A673 (cell line): Measurements from ENCODE around the gene RIN2. TPM values are rescaled to one million over a fixed set of nuclear protein-coding genes. Genes with fewer than 3 reads are reported as not detected.

Experiments
- BruUV-seq: library from RNA; stranded (reverse); fragments of 400-500 nt; replicated peaks from 2 replicates; lab custom pipeline; 2021; lab: Mats Ljungman, UMichigan
- CTCF ChIA-PET: fragments of 300-600 bp; sonication (Branson Sonifier 250); formaldehyde crosslinking; loops from one replicate; lab custom pipeline; 2022; ENCODE audit warnings: antibody characterized with exemption; lab: Charles Lee
- POLR2A ChIA-PET: fragments of 300-600 bp; sonication (Branson Sonifier 250); formaldehyde crosslinking; loops from one replicate; lab custom pipeline; 2022; ENCODE audit warnings: antibody characterized with exemption; ENCODE audit not compliant: low non-redundant PET; lab: Charles Lee
- DNase-seq: peaks from one replicate; pipeline ENCODE4 v3.0.0-alpha.2; 2015; ENCODE audit warnings: low spot score
- H3K27ac ChIP-seq: fragments of 200-600 bp; sonication (generic); 2 replicates; pipeline ENCODE4 v1.5.1; 2016; ENCODE audit warnings: mixed run types, low read depth, mild to moderate bottlenecking, mixed read lengths, antibody characterized with exemption, low read length; ENCODE audit not compliant: poor library complexity, severe bottlenecking
- H3K27me3 ChIP-seq: fragments of 200-600 bp; sonication (generic); replicated peaks from 2 replicates; pipeline ENCODE4 v1.6.1; 2017; ENCODE audit warnings: mixed run types, low read depth, mild to moderate bottlenecking, mixed read lengths, antibody characterized with exemption, low read length; ENCODE audit not compliant: insufficient read depth, poor library complexity
- H3K36me3 ChIP-seq: fragments of 200-600 bp; sonication (generic); 2 replicates; pipeline ENCODE4 v1.6.1; 2016; ENCODE audit warnings: mixed run types, mild to moderate bottlenecking, mixed read lengths, antibody characterized with exemption, low read length; ENCODE audit not compliant: insufficient read depth, poor library complexity, severe bottlenecking
- H3K4me1 ChIP-seq: fragments of 200-600 bp; sonication (generic); 2 replicates; pipeline ENCODE4 v1.6.1; 2017; ENCODE audit warnings: mixed run types, mild to moderate bottlenecking, mixed read lengths, antibody characterized with exemption, low read length; ENCODE audit not compliant: insufficient read depth, poor library complexity, severe bottlenecking
- H3K4me3 ChIP-seq: fragments of 200-600 bp; sonication (generic); 2 replicates; pipeline ENCODE4 v1.5.1; 2016; ENCODE audit warnings: low read depth, mixed run types, mild to moderate bottlenecking, mixed read lengths, low read length; ENCODE audit not compliant: poor library complexity, severe bottlenecking
- H3K9me3 ChIP-seq: fragments of 200-600 bp; sonication (generic); 2 replicates; pipeline ENCODE4 v1.6.1; 2016; ENCODE audit warnings: mixed run types, low read depth, mild to moderate bottlenecking, mixed read lengths, antibody characterized with exemption, low read length; ENCODE audit not compliant: poor library complexity, severe bottlenecking
- CTCF ChIP-seq: fragments of 300-800, 200-600 bp; sonication (generic); conservative IDR thresholded peaks from 2 replicates; pipeline ENCODE4 v1.5.1; 2017; ENCODE audit warnings: low read depth, mild to moderate bottlenecking, antibody characterized with exemption, low read length, moderate library complexity, mixed read lengths
- EZH2 ChIP-seq: fragments of 200-600 bp; sonication (generic); IDR thresholded peaks from 2 replicates; pipeline ENCODE4 v1.6.1; 2017; ENCODE audit warnings: borderline replicate concordance, low read depth, mild to moderate bottlenecking, mixed read lengths, antibody characterized with exemption, low read length; ENCODE audit not compliant: poor library complexity, severe bottlenecking
- intact Hi-C: fragments of 100-400 bp; cut with micrococcal nuclease; formaldehyde crosslinking; loops from one replicate; pipeline ENCODE4 v1.10.0; 2022; ENCODE audit not compliant: unreplicated experiment
- total RNA-seq: library from RNA; stranded (reverse); gene quantifications from 2 replicates; pipeline ENCODE4 v1.2.3, GENCODE V29; 2021

RIN2 gene
- total RNA-seq, 1 experiment from 2014 or later: 14.6 TPM

GRCh38 chr20:19727251-19727847 is 30.7 kb upstream of the RIN2 start:
- no TSS peak for BruUV-seq
- H3K4me1 ChIP-seq: no peaks in the 10 kb centered on the region
- intact Hi-C loops: no loop called here
- POLR2A ChIA-PET: no interaction called here
- DNase-seq: no peak
- CTCF ChIA-PET: no interaction called here
- no peaks in the 10 kb centered on the region for H3K27me3 ChIP-seq
- no peak overlapping the region for H3K4me3 ChIP-seq
- TF ChIP-seq CTCF (no peak), EZH2 (no peak)
- no peak overlapping the region for H3K27ac ChIP-seq
- H3K36me3 ChIP-seq: no peaks in the 10 kb centered on the region
- no peaks in the 10 kb centered on the region for H3K9me3 ChIP-seq

- TF ChIP-seq CTCF (no peak), EZH2 (no peak)
- Histone ChIP-seq H3K9me3 (no peaks in the 10 kb centered on the region), H3K4me1 (peaks cover 5% of the 10 kb centered on the region), H3K36me3 (no peaks in the 10 kb centered on the region), H3K27ac (no peak overlapping the region), H3K27me3 (no peaks in the 10 kb centered on the region), H3K4me3 (no peak overlapping the region)
- CTCF ChIA-PET: no interaction called here
- intact Hi-C loops: loop anchor here (10.0 kb wide), 1 partner anchor 1575 kb away; the partner anchor contains the start of gene XRN2
- DNase-seq: no peak
- BruUV-seq: no TSS peak
- POLR2A ChIA-PET: no interaction called here
Measured at GRCh38 chr20:19729672-19730071, 28.4 kb upstream of the RIN2 start.

GRCh38 chr20:19730706-19731105 is 27.4 kb upstream of the RIN2 start:
- Histone ChIP-seq H3K36me3 (no peaks in the 10 kb centered on the region), H3K4me1 (peaks cover 13% of the 10 kb centered on the region), H3K9me3 (no peaks in the 10 kb centered on the region), H3K27ac (no peak overlapping the region), H3K27me3 (no peaks in the 10 kb centered on the region), H3K4me3 (no peak overlapping the region)
- BruUV-seq: no TSS peak
- DNase-seq: no peak
- ChIA-PET POLR2A (no interaction called here), CTCF (no interaction called here)
- intact Hi-C loops: loop anchor here (10.0 kb wide), 1 partner anchor 1574 kb away; the partner anchor contains the start of gene XRN2
- TF ChIP-seq CTCF (no peak), EZH2 (no peak)
